Measurements from ENCODE around the gene THOC1.

DNA sequence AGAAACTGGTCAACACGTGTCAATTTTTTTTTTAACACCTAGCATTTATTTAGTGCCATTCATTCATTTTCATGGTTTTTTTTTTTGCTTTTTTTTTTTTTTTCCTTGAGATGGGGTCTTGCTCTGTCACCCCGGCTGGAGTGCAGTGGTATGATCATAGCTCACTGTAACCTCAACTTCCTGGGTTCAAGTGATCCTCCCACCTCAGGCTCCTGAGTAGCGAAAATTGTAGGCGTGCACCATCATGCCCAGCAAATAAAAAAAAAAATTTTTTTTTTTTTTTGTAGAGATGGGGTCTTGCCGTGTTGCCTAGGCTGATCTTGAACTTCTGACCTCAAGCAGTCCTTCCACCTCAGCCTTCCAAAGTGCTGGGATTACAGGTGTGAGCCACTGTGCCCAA is 88.3 kb downstream of the THOC1 start:
- TF ChIP-seq JUNB (IDR thresholded peaks at IDR 0.05; ENCODE audit: unreplicated experiment): no peak
- TF ChIP-seq POLR2AphosphoS5 (IDR thresholded peaks at IDR 0.05; ENCODE audit: low read depth): no peak
- TF ChIP-seq, protein P1, sequence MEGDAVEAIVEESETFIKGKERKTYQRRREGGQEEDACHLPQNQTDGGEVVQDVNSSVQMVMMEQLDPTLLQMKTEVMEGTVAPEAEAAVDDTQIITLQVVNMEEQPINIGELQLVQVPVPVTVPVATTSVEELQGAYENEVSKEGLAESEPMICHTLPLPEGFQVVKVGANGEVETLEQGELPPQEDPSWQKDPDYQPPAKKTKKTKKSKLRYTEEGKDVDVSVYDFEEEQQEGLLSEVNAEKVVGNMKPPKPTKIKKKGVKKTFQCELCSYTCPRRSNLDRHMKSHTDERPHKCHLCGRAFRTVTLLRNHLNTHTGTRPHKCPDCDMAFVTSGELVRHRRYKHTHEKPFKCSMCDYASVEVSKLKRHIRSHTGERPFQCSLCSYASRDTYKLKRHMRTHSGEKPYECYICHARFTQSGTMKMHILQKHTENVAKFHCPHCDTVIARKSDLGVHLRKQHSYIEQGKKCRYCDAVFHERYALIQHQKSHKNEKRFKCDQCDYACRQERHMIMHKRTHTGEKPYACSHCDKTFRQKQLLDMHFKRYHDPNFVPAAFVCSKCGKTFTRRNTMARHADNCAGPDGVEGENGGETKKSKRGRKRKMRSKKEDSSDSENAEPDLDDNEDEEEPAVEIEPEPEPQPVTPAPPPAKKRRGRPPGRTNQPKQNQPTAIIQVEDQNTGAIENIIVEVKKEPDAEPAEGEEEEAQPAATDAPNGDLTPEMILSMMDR (conservative IDR thresholded peaks at IDR 0.05; ENCODE audit: low read depth in 2 of 2): no peak
- TF ChIP-seq EZH2phosphoT487 (IDR thresholded peaks at IDR 0.05; ENCODE audit: unreplicated experiment): no peak

All from GM23338 (cell line).